Urothelium cell line (cell line): ENCODE measurements around the gene ZBTB34.

Source experiments
- DNase-seq: peaks from one replicate; pipeline ENCODE4 v3.0.0; 2011; ENCODE audit warnings: low spot score, mixed read lengths
- FAIRE-seq: peaks from 2 replicates; lab custom pipeline; 2011; peaks lifted over from hg19 to GRCh38; lab: Jason Lieb, UNC

ZBTB34 gene

DNA sequence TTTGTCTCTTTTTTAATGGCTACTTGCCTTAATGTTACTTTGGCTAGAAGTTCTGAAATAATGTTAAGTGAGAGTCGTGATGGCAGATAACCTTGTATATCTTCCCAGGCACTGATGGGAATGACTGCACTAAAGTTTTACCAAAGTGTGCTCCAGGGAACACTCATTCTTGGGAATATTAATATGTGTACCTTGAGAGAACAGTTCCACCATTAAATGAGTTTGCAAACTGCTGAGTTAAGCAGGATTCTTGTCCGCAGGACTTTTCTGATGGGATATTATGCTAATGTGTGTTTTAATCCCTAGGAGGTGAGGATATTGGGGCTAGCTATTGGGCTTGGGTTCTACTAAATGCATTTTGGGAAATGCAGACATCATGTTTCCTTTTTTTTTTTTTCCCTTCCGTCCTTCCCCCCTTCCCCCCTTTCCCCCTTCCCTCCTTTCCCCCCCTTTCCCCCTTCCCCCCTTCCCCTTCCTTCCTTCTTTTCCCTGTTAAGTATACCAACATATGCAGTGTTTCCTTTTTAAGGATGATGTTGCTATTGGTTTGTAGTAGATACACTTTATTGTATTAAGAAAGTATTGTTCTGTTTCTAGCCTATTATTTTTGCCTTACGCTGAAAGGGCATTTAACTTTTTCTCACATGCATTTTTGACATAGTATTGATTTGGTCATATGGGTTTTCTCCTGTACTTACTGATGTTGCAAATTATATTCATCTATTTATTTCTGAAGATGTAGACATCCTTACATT, 15.5 kb downstream of the ZBTB34 start:
- FAIRE-seq, result no peak
- no peak for DNase-seq

DNA sequence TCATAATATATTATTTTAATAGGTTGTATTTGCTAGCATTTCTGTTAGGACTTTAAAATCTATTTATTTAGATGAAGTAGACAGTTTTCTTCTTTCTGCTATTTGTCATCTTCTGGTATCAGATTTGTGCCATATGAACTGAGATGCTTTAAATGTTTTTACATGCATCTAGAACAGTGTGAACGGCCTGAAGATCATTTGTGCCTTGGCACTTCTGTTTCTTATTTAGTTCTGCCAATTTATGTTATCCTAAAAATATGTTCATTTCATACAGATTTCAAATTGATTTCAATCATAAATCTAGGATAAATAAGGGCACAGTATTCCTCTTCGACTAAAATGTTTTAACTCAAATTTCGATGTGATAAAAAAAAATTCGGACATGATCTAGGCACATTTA, 16.1 kb downstream of the ZBTB34 start:
- DNase-seq (no peak), FAIRE-seq (no peak)

DNA sequence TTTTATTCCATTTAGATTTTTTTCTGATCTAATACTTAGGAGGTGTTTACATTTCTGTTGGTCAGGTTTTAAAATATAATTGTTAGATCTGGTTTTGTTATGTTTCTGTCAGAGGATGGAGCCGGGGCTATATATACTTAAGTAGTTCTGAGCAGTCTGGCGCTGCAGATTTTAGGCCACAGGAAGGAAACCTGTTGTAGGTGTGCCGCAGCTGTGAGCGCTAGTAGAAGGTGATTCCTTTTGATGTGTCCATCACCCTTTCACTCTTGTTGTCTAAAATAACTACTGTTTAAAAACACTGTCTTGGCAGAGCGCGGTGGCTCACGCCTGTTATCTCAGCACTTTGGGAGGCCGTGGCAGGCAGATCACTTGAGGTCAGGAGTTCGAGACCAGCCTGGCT, 17.0 kb downstream of the ZBTB34 start:
- FAIRE-seq (no peak), DNase-seq (no peak)

DNA sequence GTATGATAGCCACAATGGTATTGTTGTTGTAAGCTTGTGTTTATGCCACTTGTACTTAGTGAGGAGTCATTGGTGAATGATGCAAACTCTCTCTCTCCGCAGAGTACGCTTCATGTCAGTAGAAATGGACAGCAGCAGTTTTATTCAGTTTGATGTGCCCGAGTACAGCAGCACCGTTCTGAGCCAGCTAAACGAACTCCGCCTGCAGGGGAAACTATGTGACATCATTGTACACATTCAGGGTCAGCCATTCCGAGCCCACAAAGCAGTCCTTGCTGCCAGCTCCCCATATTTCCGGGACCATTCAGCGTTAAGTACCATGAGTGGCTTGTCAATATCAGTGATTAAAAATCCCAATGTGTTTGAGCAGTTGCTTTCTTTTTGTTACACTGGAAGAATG, 18.8 kb downstream of the ZBTB34 start:
- DNase-seq (no peak), FAIRE-seq (no peak)

DNA sequence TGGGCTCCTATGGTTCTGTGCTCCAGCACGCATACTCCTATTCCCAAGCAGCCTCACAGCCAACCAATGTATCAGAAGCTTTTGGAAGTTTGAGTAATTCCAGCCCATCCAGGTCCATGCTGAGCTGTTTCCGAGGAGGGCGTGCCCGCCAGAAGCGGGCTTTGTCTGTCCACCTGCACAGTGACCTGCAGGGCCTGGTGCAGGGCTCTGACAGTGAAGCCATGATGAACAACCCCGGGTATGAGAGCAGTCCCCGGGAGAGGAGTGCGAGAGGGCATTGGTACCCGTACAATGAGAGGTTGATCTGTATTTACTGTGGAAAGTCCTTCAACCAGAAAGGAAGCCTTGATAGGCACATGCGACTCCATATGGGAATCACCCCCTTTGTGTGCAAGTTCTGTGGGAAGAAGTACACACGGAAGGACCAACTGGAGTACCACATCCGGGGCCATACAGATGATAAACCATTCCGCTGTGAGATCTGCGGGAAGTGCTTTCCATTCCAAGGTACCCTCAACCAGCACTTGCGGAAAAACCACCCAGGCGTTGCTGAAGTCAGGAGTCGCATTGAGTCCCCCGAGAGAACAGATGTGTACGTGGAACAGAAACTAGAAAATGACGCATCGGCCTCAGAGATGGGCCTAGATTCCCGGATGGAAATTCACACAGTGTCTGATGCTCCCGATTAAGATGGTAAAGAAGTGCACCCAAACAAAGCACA, 19.9 kb downstream of the ZBTB34 start:
- DNase-seq (no peak), FAIRE-seq (no peak)

DNA sequence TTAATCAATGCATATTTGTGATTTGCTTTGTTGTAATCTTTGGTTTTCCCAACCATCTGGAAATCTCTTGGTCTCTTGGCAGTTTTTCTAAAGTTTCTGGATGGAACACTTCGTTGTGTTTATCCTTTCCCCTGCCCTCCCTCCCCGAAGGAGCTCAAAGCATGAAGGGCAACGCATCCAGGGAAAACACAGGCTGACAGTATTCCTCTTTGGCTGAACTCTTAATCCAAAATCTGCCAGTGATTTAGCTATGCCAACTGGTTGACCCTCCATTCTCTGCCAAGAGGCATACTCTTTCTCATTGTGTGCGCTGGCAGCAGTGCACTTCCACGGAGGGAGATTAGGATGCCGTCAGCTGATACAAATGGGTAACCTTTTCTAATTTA, 20.5 kb downstream of the ZBTB34 start:
- no peak for DNase-seq
- FAIRE-seq, result no peak

DNA sequence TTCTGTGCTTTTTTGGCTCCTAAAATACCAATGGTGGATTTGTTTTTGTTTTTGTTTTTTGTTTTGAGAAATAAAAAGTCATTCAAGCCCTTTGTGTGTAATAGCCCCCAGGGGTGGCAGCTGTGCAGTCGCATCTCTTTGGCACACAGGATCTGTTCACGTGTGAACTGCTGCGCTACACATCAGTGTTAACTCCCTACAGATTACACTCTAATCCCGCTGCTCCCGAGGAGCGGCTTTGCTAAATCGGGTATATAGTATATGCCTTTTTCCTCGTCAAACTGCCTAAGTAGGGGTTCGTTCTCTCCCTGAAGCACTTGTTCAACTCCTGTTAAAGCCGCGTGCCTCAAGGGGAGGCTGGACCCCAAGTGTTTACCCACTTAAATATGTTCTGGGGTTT, 22.3 kb downstream of the ZBTB34 start:
- FAIRE-seq (no peak), DNase-seq (no peak)

DNA sequence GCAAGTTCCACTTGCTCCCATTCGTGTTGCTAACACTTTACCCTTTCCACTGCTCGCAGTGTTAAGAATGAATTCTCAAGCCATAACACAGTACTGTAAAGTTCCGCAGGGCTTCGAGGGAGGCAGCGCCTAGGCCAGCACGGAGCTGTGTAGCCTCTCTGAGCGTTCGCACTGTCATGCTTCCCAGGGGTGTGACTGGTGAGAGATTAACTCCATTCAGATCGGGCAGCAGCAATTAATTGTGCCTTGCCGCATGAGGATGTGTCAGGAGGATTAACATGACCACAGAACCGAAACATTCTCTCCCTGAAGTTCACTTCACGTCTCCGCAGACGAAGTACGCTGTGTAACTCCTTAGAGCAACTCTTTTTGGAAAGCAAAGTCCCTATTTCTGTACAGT, 23.2 kb downstream of the ZBTB34 start:
- no peak for FAIRE-seq
- DNase-seq, result no peak

DNA sequence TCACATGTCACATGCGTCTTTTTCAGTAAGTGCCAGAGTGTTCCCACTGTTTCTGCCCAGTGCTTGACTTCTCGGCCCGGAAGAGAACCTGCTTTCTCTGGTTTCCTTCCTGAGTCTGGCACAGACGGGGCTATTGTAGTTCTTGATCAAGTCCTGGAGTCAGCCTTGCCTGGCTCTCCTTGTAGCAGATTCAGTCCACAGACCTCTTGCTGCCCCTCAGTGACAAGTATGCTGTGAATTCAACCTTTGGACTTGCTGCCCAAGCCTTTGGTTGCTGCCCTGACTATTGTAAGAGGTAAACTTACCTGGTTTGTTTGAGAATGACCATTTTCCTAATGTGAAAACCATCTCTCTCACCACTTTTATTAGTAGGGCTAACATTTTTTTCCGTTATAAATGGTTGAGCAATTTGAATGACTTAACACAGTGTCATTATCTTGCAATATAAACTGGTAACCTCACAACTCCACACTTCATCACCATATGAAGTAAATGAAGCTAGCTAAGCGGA, 24.7 kb downstream of the ZBTB34 start:
- FAIRE-seq (no peak), DNase-seq (no peak)

DNA sequence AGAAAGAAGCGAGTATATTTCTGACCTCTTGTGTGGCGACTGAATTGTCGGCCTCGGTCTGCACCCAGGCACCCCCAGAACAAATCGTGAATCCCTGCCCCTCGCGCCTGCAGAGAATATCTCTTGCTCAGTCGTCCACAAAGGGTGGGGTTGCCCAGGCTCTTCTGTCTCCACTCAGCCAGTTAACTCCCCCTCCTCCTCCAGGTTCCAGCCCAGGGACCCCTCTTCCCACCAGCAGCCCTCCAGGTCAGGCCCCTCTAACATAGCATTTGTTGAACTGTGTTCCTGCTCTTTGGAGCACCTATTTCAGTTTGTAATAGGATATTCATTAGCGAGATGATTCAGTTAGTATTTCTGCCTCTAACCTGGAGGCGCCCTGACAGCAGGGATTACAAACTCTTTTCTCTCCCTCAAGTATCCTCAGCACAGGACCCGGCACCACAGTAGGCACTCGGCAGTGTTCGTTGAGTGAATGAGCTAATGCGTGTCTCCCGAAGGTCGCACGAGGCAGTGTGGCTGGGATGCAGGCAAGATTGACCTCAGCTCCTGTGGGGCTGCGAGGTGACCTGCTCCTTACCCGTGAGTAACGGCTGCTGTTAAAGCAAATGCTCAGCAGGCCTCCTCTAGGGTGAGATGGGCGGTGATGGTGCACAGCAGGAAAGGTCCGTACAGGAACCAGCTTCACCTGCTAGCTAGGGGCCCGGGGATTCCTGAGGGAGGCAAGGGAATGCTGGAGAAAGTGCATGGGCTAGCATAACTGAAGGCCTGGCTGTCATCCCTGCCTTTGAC, 25.8 kb downstream of the ZBTB34 start:
- FAIRE-seq (no peak), DNase-seq (no peak)

DNA sequence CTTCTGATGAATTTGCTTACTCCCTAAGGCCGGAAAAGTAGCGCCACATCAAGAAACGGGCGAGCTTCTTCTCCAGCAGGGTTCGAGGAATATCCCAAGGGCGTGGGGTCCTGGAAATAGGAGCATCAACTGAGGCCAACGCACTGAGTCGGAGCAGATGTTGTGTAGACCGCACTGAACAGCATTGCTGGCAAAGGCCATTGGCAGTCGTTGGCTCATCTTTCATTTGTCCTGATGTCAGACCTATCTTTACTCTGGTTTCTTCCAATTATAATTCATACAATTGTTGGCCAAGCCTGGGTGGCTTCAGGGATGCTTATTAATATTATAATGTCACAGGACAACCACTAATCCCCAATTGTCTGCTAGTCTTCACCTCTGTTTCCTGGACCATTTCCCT, 26.5 kb downstream of the ZBTB34 start:
- FAIRE-seq (no peak), DNase-seq (no peak)

DNA sequence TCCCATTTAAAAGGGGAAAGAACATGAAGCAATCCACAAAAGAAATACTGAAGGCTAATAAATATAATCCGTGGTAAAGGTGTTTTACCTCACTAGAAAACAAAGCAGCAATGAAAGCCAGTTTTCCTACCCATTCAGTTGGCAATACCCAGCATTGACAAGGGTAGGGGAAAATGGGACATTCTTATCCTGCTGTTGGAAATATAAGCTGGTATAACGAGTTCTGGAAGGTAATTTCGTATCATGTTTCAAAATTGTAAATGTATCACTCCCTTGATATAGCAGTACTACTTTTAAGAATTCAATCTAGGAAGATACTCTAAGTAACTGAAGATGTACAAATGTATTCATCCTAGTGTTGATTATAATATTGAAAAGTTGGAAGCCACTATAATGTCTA, 31.2 kb downstream of the ZBTB34 start:
- DNase-seq (no peak), FAIRE-seq (no peak)

DNA sequence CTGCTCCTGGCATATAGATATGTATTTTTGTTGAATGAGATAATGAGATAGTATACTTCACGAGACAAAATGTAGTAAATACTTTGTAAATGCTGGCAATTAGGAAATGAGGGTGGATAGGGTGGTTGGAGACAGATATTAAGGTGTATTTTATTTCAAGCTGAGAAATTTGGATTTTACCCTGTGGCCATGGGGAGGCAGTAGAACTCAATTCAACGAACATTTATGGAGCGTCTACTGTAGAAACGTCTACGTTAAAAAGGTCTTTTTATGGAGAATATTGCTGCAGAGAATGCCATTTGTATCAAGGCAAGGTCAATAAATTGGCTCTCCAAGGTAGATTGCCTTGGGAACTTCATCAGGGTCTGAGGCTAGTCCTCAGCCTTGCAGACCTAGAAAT, 32.6 kb downstream of the ZBTB34 start:
- DNase-seq (no peak), FAIRE-seq (no peak)

DNA sequence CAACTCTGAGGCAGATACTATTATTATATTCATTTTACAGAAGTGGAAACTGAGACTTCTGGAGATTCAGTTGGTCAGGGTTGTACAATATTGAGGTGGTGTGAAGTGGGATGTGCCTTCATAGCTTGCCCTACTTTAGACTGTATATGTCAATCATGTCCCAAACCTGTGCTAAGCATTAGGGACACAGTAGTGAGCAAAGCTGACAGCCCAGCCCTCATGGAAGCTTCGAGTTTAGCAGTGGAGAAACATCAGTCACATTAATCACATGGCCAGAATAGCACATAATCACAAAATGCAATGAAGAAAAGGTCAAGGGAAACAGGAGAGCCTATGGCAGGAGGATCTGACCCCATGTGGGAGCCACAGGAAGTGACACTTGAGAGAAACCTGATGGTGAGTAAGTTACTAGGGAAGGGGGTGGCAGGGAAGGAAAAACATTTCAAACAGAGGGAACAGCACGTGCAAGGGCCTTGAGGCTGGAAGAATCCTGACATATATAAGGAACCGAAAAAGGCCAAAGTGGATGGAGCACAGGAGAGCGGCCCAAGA, 33.7 kb downstream of the ZBTB34 start:
- FAIRE-seq, result no peak
- no peak for DNase-seq

DNA sequence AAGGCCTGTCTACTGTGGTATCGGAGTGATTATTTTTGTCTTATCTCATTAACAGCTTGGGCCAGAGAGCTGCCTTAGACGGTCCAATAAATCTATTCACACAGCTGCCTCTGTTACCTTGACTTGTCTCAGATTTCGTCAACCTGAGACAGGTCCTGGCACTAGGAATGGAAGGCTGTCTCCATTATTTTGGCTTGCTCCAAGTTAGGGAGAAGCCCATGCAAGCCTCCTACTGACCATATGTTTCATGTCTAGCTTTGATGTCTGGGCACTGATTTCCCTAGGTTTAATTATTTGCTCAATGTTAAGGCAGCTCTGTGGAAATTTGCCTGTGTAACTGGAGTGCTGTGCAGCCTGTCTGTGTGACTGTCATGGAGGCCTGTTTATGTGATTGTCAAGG, 41.8 kb downstream of the ZBTB34 start:
- FAIRE-seq, result no peak
- DNase-seq, result no peak

DNA sequence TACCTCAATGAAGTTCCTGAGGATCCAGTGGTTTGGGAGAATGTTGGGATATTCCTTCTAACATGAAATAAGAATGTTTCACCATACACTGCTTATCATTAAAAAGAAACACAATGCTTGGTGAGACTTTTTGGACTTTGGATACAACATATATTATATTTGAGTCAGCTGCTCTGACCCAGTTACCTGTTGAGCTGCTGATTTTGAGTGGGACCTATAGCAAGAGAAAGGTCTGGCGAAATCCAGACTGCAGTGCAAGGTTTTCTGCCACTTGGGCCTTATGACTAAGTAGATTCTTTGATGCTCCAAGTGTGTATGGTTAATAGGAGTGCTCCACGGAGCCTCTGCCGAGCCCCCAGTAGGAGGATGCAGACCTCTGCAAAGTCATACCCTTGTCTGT, 44.1 kb downstream of the ZBTB34 start:
- no peak for DNase-seq
- FAIRE-seq, result no peak

DNA sequence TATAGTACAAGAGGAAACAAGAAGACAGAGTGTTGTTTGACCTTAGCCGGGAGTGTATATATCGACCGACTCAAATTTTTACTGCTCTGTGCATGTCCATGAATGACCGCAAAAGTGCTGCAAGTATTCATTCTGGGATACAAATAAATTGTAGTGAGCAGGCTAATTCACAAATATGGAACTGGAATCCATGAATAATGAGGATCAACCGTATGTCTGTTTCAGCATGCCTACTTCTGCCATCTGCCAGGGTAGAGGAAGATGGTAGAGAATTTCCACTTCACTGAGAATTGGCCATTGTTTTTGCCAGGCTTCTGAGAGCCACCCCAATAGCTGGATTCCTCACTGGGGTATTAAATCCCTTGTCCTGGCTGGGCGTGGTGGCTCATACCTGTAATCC, 45.7 kb downstream of the ZBTB34 start:
- FAIRE-seq (no peak), DNase-seq (no peak)

DNA sequence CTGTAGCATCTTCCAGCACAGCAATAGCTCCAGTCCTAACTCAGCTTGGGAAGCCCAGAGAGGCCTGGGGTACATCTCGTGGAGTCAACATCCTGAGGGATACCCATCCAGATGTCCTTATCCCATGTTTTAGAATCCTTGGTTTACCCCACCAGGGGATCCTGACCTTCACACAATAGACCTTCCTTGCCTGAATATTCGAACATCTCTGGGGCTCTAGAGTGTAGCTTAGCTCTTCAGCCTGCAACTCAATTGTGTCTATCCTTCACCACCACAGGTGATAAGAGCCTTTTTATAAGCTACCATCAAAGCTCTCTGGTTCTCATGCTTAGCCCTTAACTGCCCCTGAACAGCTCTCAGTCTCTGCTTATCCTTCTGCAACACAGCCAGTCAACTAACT, 46.6 kb downstream of the ZBTB34 start:
- FAIRE-seq (no peak), DNase-seq (no peak)

DNA sequence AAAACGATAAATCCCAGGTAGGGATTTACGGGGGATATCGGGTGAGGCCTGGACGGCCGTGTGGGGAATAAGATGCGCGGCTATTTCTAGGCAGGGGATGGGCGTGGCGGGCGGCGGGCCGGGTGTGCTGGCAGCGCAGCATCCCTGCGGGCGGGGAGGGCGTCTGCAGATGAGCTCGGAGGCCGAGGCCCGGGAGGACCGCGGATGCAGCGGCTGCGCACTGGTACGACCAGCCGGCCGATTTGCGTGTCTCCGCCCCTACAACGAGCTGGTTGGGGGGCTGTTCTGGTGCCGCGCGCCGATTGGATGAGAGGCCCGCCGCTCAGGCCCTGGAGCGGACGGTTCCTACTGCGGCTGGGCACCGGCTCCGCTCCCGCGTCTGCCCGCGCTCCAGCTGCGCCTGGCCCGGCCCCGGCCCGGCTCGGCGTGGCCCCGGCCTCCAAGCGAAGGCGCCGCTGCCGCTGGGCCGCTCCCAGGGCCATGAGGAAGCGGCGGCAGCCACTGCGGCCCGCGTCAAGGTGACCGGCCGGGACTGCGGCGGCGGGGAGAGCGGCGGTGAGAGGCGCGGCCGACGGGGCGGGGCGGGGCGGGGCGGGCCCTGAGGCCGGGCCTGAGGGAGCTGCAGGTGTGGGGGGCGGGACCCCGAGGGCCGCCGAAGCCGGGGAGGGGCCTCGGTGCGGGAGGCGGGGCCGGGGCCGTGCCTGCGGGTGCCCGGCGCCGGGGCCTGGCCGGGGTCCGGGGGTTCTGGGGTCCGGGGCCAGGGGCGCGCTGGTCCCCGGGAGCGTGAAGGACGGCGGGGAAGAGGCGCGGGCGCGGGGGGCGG, 54.2 kb downstream of the ZBTB34 start, which contains the start of gene RALGPS1:
RALGPS1 (plus strand) TSS at position 325 of the 823 bp plus-strand sequence. CDS start 47,508 bp downstream, outside the sequence.
- FAIRE-seq (no peak), DNase-seq (peak; percentile 96)

DNA sequence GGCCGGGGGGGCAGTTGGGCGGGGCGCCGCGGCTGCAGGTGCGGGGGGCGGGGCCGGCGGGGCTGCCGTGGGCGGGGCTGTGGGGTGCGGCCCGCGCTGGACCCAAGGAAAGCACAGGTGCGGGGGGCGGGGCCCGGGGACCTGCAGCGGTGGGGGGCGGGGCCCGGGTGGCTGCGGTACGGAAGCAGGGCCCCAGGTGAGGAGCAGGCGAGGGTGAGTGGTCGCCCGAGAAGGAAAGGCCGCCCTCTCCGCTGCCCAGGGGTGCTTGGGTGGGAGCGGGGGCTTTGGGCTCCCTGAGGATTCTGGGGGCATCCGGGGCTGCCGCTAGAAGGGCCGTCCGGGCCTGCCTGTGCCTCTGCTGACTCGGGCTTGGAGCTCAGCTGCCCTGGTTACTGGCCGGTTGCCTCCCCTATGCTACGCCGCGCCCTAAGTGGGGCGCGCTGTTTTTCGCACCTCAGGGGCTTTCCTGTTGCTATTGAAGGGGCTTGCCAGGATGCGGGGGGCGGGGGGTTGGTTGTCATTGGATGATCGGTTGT, 54.9 kb downstream of the ZBTB34 start:
- FAIRE-seq (no peak), DNase-seq (peak; percentile 21)
